Thyroid gland (tissue), 4 donors: ENCODE results near the gene LPP. TPM values are rescaled to one million over a fixed set of nuclear protein-coding genes. Genes with fewer than 3 reads are reported as not detected.

Experiments used
- DNase-seq, 2 donors: peaks; one replicate each; pipeline ENCODE4 v3.0.0-alpha.2; 2019
- H3K27ac ChIP-seq, 3 donors: fragments of 200-600 bp; sonication (generic); 1 replicate in 2 of 3; 2 replicates in 1 of 3; pipeline ENCODE4 v1.5.1; 2016 to 2019; ENCODE audit warnings: mild to moderate bottlenecking in 1 of 3, moderate library complexity in 1 of 3
- H3K27me3 ChIP-seq: fragments of 200-600 bp; sonication (generic); one replicate; pipeline ENCODE4 v1.5.1; 2019
- H3K36me3 ChIP-seq, 2 donors: fragments of 200-600 bp; sonication (generic); one replicate each; pipeline ENCODE4 v1.5.1; 2016 to 2019
- H3K4me1 ChIP-seq, 2 donors: fragments of 200-600 bp; sonication (generic); one replicate each; pipeline ENCODE4 v1.5.1; 2017 to 2019
- H3K4me3 ChIP-seq, 3 donors: fragments of 200-600 bp; sonication (generic); replicated peaks in 1 of 3; 1 replicate in 2 of 3; 2 replicates in 1 of 3; pipeline ENCODE4 v1.5.1; 2016; ENCODE audit warnings: mild to moderate bottlenecking in 1 of 3
- H3K9me3 ChIP-seq: fragments of 200-600 bp; sonication (generic); one replicate; pipeline ENCODE4 v1.5.1; 2017
- CTCF ChIP-seq, 6 experiments: fragments of 200-600 bp in 3 of 6; fragments of 450-650 bp in 3 of 6; sonication (generic) in 3 of 6; IDR thresholded peaks; one replicate each; pipeline ENCODE4 v1.5.1; 2016 to 2019; ENCODE audit warnings: antibody characterized with exemption in 6 of 6, mild to moderate bottlenecking in 2 of 6, inconsistent platforms in 1 of 6, moderate library complexity in 1 of 6
- POLR2A ChIP-seq, 2 donors: fragments of 450-650 bp; IDR thresholded peaks; one replicate each; pipeline ENCODE4 v1.6.1; 2017; ENCODE audit warnings: antibody characterized with exemption in 2 of 2, mild to moderate bottlenecking in 2 of 2, moderate library complexity in 1 of 2
- WGBS, 2 donors: methylation state at CpG; one replicate each; pipeline ENCODE4 v1.1.5; 2017; 5-methylcytosine and 5-hydroxymethylcytosine counted together
- intact Hi-C: fragments of 100-400 bp; cut with DNase I; formaldehyde crosslinking; loops from one replicate; pipeline ENCODE4 v1.15.1; 2023
- total RNA-seq, 4 donors: library from RNA; depleted of rRNA; stranded (reverse); fragments of >200 nt; gene quantifications; one replicate each; pipeline ENCODE4 v1.2.3, GENCODE V29; 2016

LPP gene
- total RNA-seq, 4 donors from 2014 or later: 79.0 to 141 (median 82.8) TPM

GRCh38 chr3:188899881-188900280 is 745.9 kb downstream of the LPP start:
- TF ChIP-seq CTCF (IDR thresholded peaks at IDR 0.05): no peak
- no peak for DNase-seq
- Histone ChIP-seq H3K36me3 (no peaks in the 10 kb centered on the region), H3K9me3 (no peaks in the 10 kb centered on the region), H3K4me1 (no peaks in the 10 kb centered on the region), H3K27ac (no peak overlapping the region), H3K4me3 (no peak overlapping the region), H3K27me3 (no peaks in the 10 kb centered on the region)
- intact Hi-C loops: no loop called here
- 68 to 78% methylated on average over 6 of the region's 6 CpGs for WGBS, 2 donors

- no peak overlapping the region for H3K27ac ChIP-seq
- no peaks in the 10 kb centered on the region for H3K4me1 ChIP-seq
- intact Hi-C loops: no loop called here
- no peak for TF ChIP-seq POLR2A (IDR thresholded peaks at IDR 0.05)
- no peak for TF ChIP-seq CTCF (IDR thresholded peaks at IDR 0.05)
- WGBS, 2 donors: 60 to 94% methylated on average over 2 of the region's 2 CpGs
- H3K36me3 ChIP-seq: no peaks in the 10 kb centered on the region
- no peak for DNase-seq
- H3K4me3 ChIP-seq: no peak overlapping the region
- H3K27me3 ChIP-seq: no peaks in the 10 kb centered on the region
- no peaks in the 10 kb centered on the region for H3K9me3 ChIP-seq
These were observed 746.5 kb downstream of the LPP start for GRCh38 chr3:188900421-188900951.

- TF ChIP-seq POLR2A (IDR thresholded peaks at IDR 0.05): no peak
- no peak for TF ChIP-seq CTCF (IDR thresholded peaks at IDR 0.05)
- Histone ChIP-seq H3K4me1 (no peaks in the 10 kb centered on the region), H3K27ac (peak overlapping the region in 1 of 3 donors; percentile 2), H3K9me3 (no peaks in the 10 kb centered on the region), H3K36me3 (no peaks in the 10 kb centered on the region), H3K4me3 (no peak overlapping the region), H3K27me3 (no peaks in the 10 kb centered on the region)
- intact Hi-C loops: no loop called here
- WGBS, 2 donors: 61 to 62% methylated on average over 6 of the region's 6 CpGs
- no peak for DNase-seq
These were observed 747.2 kb downstream of the LPP start for GRCh38 chr3:188901126-188901525.

GRCh38 chr3:188901671-188902287 is 747.8 kb downstream of the LPP start:
- Histone ChIP-seq H3K4me3 (no peak overlapping the region), H3K4me1 (no peaks in the 10 kb centered on the region), H3K27me3 (no peaks in the 10 kb centered on the region), H3K27ac (peak overlapping the region in 1 of 3 donors; percentile 2), H3K9me3 (no peaks in the 10 kb centered on the region), H3K36me3 (no peaks in the 10 kb centered on the region)
- 83 to 84% methylated on average over 4 of the region's 4 CpGs for WGBS, 2 donors
- DNase-seq: no peak
- no peak for TF ChIP-seq POLR2A (IDR thresholded peaks at IDR 0.05)
- TF ChIP-seq CTCF (IDR thresholded peaks at IDR 0.05): no peak
- intact Hi-C loops: no loop called here

- H3K27ac ChIP-seq: no peak overlapping the region
- no peak overlapping the region for H3K4me3 ChIP-seq
- no peak for DNase-seq
- TF ChIP-seq CTCF (IDR thresholded peaks at IDR 0.05) (no peak), POLR2A (IDR thresholded peaks at IDR 0.05) (no peak)
- H3K4me1 ChIP-seq: no peaks in the 10 kb centered on the region
- H3K9me3 ChIP-seq: no peaks in the 10 kb centered on the region
- intact Hi-C loops: no loop called here
- no peaks in the 10 kb centered on the region for H3K36me3 ChIP-seq
- H3K27me3 ChIP-seq: no peaks in the 10 kb centered on the region
- 54 to 65% methylated on average over 1 of the region's 1 CpG for WGBS, 2 donors
These were observed 750.7 kb downstream of the LPP start for GRCh38 chr3:188904670-188905069.
